H1 (cell line): ENCODE results near the gene TXNRD2.
"Not testable (repeated sequence)": the region's sequence is repeated elsewhere in the genome, so short reads cannot be mapped to it uniquely, and the experiment has no call there.

Experiments
- CTCF ChIP-seq, 3 experiments: IDR thresholded peaks; 1 replicate in 2 of 3; 2 replicates in 1 of 3; pipeline versions ENCODE4 v1.5.1 to v1.6.1; 2011; ENCODE audit warnings: low read length in 3 of 3, mild to moderate bottlenecking in 3 of 3, inconsistent platforms in 2 of 3, low read depth in 1 of 3, moderate library complexity in 1 of 3; ENCODE audit not compliant: insufficient read depth in 1 of 3; ENCODE audit errors: control extremely low read depth in 1 of 3
- EGR1 ChIP-seq: IDR thresholded peaks from 2 replicates; pipeline ENCODE4 v1.6.1; 2011; ENCODE audit warnings: low read depth, low read length, borderline replicate concordance
- HDAC6 ChIP-seq: IDR thresholded peaks from one replicate; pipeline ENCODE4 v1.7.1; 2012; ENCODE audit warnings: low read depth, mild to moderate bottlenecking, inconsistent platforms, low read length, moderate library complexity
- KDM5A ChIP-seq: fragments of 200-600 bp; IDR thresholded peaks from 2 replicates; pipeline ENCODE4 v1.7.1; 2012; ENCODE audit warnings: mild to moderate bottlenecking, low read length, inconsistent platforms, mixed read lengths
- POLR2A ChIP-seq, 2 experiments: IDR thresholded peaks; 1 replicate in 1 of 2; 2 replicates in 1 of 2; pipeline ENCODE4 v1.6.1; 2011; ENCODE audit warnings: low read depth in 2 of 2, low read length in 2 of 2, mild to moderate bottlenecking in 2 of 2; ENCODE audit errors: control extremely low read depth in 1 of 2
- POLR2AphosphoS5 ChIP-seq: IDR thresholded peaks from 2 replicates; pipeline ENCODE4 v1.6.1; 2011; ENCODE audit warnings: low read depth, low read length
- RBBP5 ChIP-seq: IDR thresholded peaks from 2 replicates; pipeline ENCODE4 v1.7.1; 2012; ENCODE audit warnings: low read depth, mild to moderate bottlenecking, inconsistent platforms, low read length, moderate library complexity, borderline replicate concordance
- RFX5 ChIP-seq: IDR thresholded peaks from 2 replicates; pipeline ENCODE4 v1.6.1; 2011; ENCODE audit warnings: low read depth, low read length, improper control_type of control experiment, borderline replicate concordance

GRCh38 chr22:19831979-19832378, 109.6 kb downstream of the TXNRD2 start:
- TF ChIP-seq EGR1; CTCF (IDR thresholded peaks at IDR 0.05; ENCODE audit: control extremely low read depth in 1 of 3, insufficient read depth in 1 of 3, low read depth in 1 of 3, low read length in 3 of 3); RFX5; HDAC6; POLR2A (IDR thresholded peaks at IDR 0.05; ENCODE audit: control extremely low read depth in 1 of 2, low read depth in 2 of 2, low read length in 2 of 2); POLR2AphosphoS5; KDM5A; RBBP5: not testable (repeated sequence)
